ENCODE measurements around the gene NINJ2. TPM values are rescaled to one million over a fixed set of nuclear protein-coding genes. Genes with fewer than 3 reads are reported as not detected.

NINJ2 gene
- total RNA-seq, 6 experiments from 2014 or later = 6.4 to 17.7 (median 12.5) TPM

DNA sequence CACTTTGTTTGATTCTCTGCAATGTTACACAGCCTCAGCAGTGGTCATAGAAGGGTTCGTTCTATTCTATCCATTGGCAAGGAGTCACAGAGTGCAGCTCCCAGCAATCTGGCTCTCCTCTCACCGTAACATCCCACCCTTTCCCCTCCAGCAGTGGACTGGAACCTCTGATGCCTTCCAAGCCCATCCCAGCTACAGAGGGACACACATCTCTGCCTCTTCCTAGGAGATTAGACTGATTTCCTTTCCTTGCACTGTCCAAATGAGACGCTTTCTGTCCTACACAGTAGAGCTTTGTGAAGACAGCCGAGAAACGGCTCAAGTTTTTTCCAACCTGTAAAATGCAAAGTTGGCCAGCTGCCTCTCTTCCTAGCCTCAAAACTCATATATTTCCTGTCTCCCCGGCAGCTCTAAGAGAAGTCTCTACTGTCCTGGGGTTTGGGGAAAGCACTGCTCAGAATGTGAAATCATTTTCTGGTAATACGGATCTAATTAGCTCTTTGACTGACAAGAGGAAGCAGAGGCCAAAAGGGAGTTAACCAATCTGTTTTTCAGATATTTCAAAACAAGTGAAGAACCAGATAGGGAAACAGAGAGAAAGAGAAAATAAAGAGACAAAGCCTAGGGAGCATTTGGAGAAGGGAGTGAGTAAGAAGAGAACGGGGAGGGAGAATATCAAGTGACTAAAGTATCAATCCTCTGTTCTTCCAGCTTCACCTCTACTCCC, 516 bp downstream of the NINJ2 start:
- no peaks in the 10 kb centered on the region for H3K9me3 ChIP-seq
- peak in 3 of 4 donors; percentile 25 to 27 (median 26) for ATAC-seq
- TF ChIP-seq POLR2A (IDR thresholded peaks at IDR 0.05) = no peak
- TF ChIP-seq, protein P1, sequence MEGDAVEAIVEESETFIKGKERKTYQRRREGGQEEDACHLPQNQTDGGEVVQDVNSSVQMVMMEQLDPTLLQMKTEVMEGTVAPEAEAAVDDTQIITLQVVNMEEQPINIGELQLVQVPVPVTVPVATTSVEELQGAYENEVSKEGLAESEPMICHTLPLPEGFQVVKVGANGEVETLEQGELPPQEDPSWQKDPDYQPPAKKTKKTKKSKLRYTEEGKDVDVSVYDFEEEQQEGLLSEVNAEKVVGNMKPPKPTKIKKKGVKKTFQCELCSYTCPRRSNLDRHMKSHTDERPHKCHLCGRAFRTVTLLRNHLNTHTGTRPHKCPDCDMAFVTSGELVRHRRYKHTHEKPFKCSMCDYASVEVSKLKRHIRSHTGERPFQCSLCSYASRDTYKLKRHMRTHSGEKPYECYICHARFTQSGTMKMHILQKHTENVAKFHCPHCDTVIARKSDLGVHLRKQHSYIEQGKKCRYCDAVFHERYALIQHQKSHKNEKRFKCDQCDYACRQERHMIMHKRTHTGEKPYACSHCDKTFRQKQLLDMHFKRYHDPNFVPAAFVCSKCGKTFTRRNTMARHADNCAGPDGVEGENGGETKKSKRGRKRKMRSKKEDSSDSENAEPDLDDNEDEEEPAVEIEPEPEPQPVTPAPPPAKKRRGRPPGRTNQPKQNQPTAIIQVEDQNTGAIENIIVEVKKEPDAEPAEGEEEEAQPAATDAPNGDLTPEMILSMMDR (IDR thresholded peaks at IDR 0.05) = no peak
- no peak for DNase-seq
- H3K4me1 ChIP-seq = peaks cover 0 to 21% (median 1%) of the 10 kb centered on the region in 4 donors
- H3K36me3 ChIP-seq = no peaks in the 10 kb centered on the region
- 34% methylated on average over 8 of the region's 8 CpGs for WGBS (ENCODE audit: insufficient coverage, low coverage, low lambda C conversion rate, missing lambda C conversion rate)
- H3K27me3 ChIP-seq = no peaks in the 10 kb centered on the region
- intact Hi-C loops (cut with DNase I) = loop anchor here in 1 of 2 donors (10.0 kb wide), 1 partner anchor 72 kb away; no protein-coding TSS in a partner anchor
- peak overlapping the region in 1 of 3 donors; percentile 11 for H3K27ac ChIP-seq
- H3K4me3 ChIP-seq = no peak overlapping the region

DNA sequence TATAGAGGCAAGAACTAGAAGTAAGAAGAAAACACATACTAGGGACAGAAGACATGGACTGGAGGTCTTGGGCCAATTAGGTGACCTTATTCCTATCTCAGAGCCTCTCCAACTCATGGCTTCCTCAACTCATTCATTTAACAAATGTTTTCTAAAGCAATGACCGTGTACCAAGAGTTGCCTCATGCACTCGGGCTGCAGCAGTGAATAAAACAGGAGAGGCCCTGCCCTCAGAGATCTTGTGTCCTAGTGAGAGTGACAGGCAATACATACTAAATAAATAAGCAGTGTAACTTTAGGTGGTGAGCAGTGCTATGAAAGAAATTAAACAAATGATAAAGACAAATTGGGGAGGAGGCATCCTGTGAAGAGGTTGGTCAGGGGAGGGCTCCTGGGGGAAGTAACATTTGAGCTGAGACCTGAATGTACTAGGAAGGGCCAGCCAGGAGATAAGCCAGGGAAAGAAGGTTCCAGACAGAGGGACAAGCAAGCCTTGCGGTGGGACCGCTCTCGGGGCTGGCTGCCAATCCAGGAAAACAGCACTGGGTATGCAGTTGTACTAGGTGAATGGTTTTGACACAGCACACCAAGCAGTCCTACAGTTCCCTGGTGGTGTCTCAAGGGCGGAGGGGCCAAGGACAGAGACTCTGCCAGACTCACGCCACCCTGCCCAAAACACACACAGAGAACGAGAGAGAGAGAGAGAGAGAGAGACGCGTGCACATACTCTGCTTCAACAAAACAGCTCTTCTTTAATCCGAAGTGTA, 1.3 kb downstream of the NINJ2 start:
- H3K27me3 ChIP-seq = no peaks in the 10 kb centered on the region
- ATAC-seq (peak in 1 of 4 donors; percentile 8), DNase-seq (no peak)
- no peaks in the 10 kb centered on the region for H3K9me3 ChIP-seq
- TF ChIP-seq, protein P1 (IDR thresholded peaks at IDR 0.05) = no peak
- no peak for TF ChIP-seq POLR2A (IDR thresholded peaks at IDR 0.05)
- H3K4me3 ChIP-seq = no peak overlapping the region
- no peak overlapping the region for H3K27ac ChIP-seq
- H3K4me1 ChIP-seq = peaks cover 0 to 16% (median 1%) of the 10 kb centered on the region in 4 donors
- 81% methylated on average over 2 of the region's 11 CpGs for WGBS (ENCODE audit: insufficient coverage, low coverage, low lambda C conversion rate, missing lambda C conversion rate)
- intact Hi-C loops (cut with DNase I) = loop anchor here in 1 of 2 donors (10.0 kb wide), 1 partner anchor 73 kb away; no protein-coding TSS in a partner anchor
- no peaks in the 10 kb centered on the region for H3K36me3 ChIP-seq

DNA sequence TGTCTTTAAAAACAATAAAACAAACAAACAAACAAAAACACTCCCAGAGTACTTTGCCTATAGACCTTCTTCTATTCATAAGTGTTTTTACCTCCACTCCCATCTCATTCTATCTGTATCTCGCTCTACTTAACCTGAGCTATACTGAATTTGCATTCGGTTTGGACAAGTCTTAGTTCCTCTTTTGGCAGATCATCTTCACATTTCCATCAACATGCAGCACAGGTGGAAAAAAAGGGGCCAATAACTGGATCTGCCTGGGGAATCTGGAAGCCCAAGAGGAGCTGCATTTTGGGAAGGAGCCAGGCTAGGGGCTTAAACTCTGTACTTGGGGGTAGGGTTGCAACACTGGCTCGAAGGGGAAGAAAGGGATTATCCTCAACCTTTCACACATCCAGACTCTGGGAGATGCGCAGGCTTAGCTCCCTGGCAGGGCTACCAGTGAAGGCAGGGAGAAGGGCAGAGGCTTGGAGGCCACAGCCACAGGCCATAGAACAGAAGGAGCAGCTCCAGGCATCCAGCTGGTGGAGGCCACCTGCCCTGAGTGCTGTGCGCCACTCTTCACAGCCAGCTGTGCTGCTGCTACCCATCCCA, 4.1 kb downstream of the NINJ2 start:
- 40% methylated on average over 2 of the region's 5 CpGs for WGBS (ENCODE audit: insufficient coverage, low coverage, low lambda C conversion rate, missing lambda C conversion rate)
- TF ChIP-seq POLR2A (IDR thresholded peaks at IDR 0.05) = no peak
- TF ChIP-seq, protein P1 (IDR thresholded peaks at IDR 0.05) = no peak
- no peak overlapping the region for H3K27ac ChIP-seq
- H3K9me3 ChIP-seq = no peaks in the 10 kb centered on the region
- H3K4me1 ChIP-seq = peaks cover 0 to 16% (median under 1%) of the 10 kb centered on the region in 4 donors
- no peaks in the 10 kb centered on the region for H3K27me3 ChIP-seq
- no peak overlapping the region for H3K4me3 ChIP-seq
- intact Hi-C loops (cut with DNase I) = no loop called here
- no peak for ATAC-seq
- no peaks in the 10 kb centered on the region for H3K36me3 ChIP-seq
- peak in 1 of 3 donors; percentile 35 for DNase-seq

DNA sequence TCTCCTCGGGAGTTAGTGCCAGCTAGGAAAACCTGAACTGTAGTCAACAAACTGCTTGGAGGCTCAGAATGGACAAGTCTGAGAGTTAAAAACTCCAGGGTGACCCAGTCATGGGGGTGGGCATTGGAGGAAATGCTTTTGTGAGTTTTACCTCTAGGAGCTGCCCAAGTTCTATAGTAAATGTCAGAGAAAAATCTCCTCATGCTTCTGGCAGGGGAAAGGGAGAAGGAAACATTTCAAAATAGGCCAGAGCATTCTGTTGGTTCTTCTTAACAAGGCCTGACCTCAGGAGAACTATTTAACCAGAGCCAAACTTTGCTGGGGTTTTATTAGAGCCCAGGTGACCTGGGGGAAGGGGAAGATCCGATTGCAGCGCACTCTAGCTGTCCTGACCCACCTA, 12.3 kb downstream of the NINJ2 start:
- intact Hi-C loops (cut with DNase I) = no loop called here
- H3K9me3 ChIP-seq = no peaks in the 10 kb centered on the region
- H3K27me3 ChIP-seq = no peaks in the 10 kb centered on the region
- ATAC-seq (peak; percentile 8 to 52 (median 24)), DNase-seq (peak in 1 of 3 donors; percentile 36)
- no peaks in the 10 kb centered on the region for H3K36me3 ChIP-seq
- peak overlapping the region in 1 of 3 donors; percentile 11 for H3K27ac ChIP-seq
- WGBS (ENCODE audit: insufficient coverage, low coverage, low lambda C conversion rate, missing lambda C conversion rate) = 0% methylated on average over 1 of the region's 3 CpGs
- no peak overlapping the region for H3K4me3 ChIP-seq
- TF ChIP-seq POLR2A (IDR thresholded peaks at IDR 0.05) = no peak
- TF ChIP-seq, protein P1 (IDR thresholded peaks at IDR 0.05) = peak in 3 of 4 donors; percentile 16 to 46 (median 35)
- peaks cover 0 to 21% (median 7%) of the 10 kb centered on the region in 4 donors for H3K4me1 ChIP-seq

All from right lobe of liver (tissue), 6 donors.